Right cardiac atrium (tissue), 5 donors: ENCODE results near the gene DUSP2. TPM values are rescaled to one million over a fixed set of nuclear protein-coding genes. Genes with fewer than 3 reads are reported as not detected.

Experiments
- ATAC-seq, 2 donors: fragments of 200-7000 bp; cut with Tn5 transposase; one replicate each; pipeline versions ENCODE4 v1.8.0 to v1.9.1; 2020; ENCODE audit warnings: moderate library complexity in 2 of 2, mild to moderate bottlenecking in 1 of 2
- DNase-seq, 3 donors: peaks; one replicate each; pipeline ENCODE4 v3.0.0-alpha.2; 2020
- H3K27ac ChIP-seq: one replicate; pipeline ENCODE4 v1.5.1; 2013; ENCODE audit warnings: mild to moderate bottlenecking, low read length, control low read depth, moderate library complexity
- H3K27me3 ChIP-seq: one replicate; pipeline ENCODE4 v1.6.1; 2013; ENCODE audit not compliant: control insufficient read depth, insufficient read depth
- H3K4me1 ChIP-seq: one replicate; pipeline ENCODE4 v1.6.1; 2013; ENCODE audit warnings: low read length; ENCODE audit not compliant: control insufficient read depth, insufficient read depth
- H3K4me3 ChIP-seq: one replicate; pipeline ENCODE4 v1.5.1; 2013; ENCODE audit warnings: low read length, control low read depth
- H3K9me3 ChIP-seq: one replicate; pipeline ENCODE4 v1.6.1; 2013; ENCODE audit warnings: low read length; ENCODE audit not compliant: control insufficient read depth
- WGBS: extraction: QIAGEN DNeasy Blood & Tissue Kit; methylation state at CpG from one replicate; pipeline ENCODE4 v1.1.7; 2013; 5-methylcytosine and 5-hydroxymethylcytosine counted together
- intact Hi-C, 4 donors: fragments of 100-400 bp; cut with DNase I; formaldehyde crosslinking; loops; one replicate each; pipeline versions ENCODE4 v1.11.0 to v1.14.0; 2022 to 2023
- polyA plus RNA-seq: library from polyadenylated mRNA; stranded (reverse); fragments of 200-250 nt; gene quantifications from one replicate; pipeline ENCODE4 v1.2.3, GENCODE V29; 2013
- total RNA-seq, 4 donors: library from RNA; stranded (reverse); fragmentation: NEBNext Ultra II Directional; extraction: Animal tissue kit (Norgen Biotek cat#: 25700); gene quantifications; one replicate each; pipeline ENCODE4 v1.2.1, GENCODE V29; 2021
- donor health status: healthy with polysubstance abuse.
- donor health status: DM: no; HTN: yes; CAD: no.
- donor health status: DM: no; HTN: no; CAD: no.
- donor health status: DM: no; HTN: yes; CAD: no; lungs with severe emphysema.
- donor health status: DM: yes; HTN: yes; CAD: no.

DUSP2 gene
- total and polyA plus RNA-seq, 5 donors = 1.2 to 2.6 (median 1.7) TPM

- intact Hi-C loops = loop anchor here in 2 of 4 donors (5.0 to 10.0 kb wide), 3 partner anchors 35 to 370 kb away; partner anchors contain the start of gene NEURL3 (in 2 of the 2)
- 78% methylated on average over 15 of the region's 15 CpGs for WGBS
- no peaks in the 10 kb centered on the region for H3K27me3 ChIP-seq
- H3K4me1 ChIP-seq = no peaks in the 10 kb centered on the region
- no peak overlapping the region for H3K27ac ChIP-seq
- ATAC-seq (no peak), DNase-seq (peak in 2 of 3 donors; percentile 19 to 27)
- H3K9me3 ChIP-seq = no peaks in the 10 kb centered on the region
- H3K4me3 ChIP-seq = no peak overlapping the region
Measured at GRCh38 chr2:96137321-96138178, 7.7 kb downstream of the DUSP2 start.

GRCh38 chr2:96136129-96136720 lies 9.0 kb downstream of the DUSP2 start:
- DNase-seq (peak in 2 of 3 donors; percentile 18 to 27), ATAC-seq (no peak)
- Histone ChIP-seq H3K9me3 (no peaks in the 10 kb centered on the region), H3K27ac (no peak overlapping the region), H3K4me3 (no peak overlapping the region), H3K27me3 (no peaks in the 10 kb centered on the region), H3K4me1 (no peaks in the 10 kb centered on the region)
- WGBS = 83% methylated on average over 8 of the region's 8 CpGs
- intact Hi-C loops = loop anchor here in 2 of 4 donors (5.0 to 10.0 kb wide), 3 partner anchors 36 to 371 kb away; partner anchors contain the start of gene NEURL3 (in 2 of the 2)

- no peak overlapping the region for H3K27ac ChIP-seq
- peak in 2 of 3 donors; percentile 3 to 23 for DNase-seq
- H3K4me3 ChIP-seq = no peak overlapping the region
- ATAC-seq = no peak
- H3K9me3 ChIP-seq = no peaks in the 10 kb centered on the region
- WGBS = 76% methylated on average over 5 of the region's 5 CpGs
- no peaks in the 10 kb centered on the region for H3K27me3 ChIP-seq
- intact Hi-C loops = loop anchor here in 2 of 4 donors (5.0 to 10.0 kb wide), 3 partner anchors 37 to 372 kb away; partner anchors contain the start of gene NEURL3 (in 2 of the 2)
- H3K4me1 ChIP-seq = no peaks in the 10 kb centered on the region
Measured at GRCh38 chr2:96135621-96136020, 9.6 kb downstream of the DUSP2 start.

- H3K4me1 ChIP-seq = no peaks in the 10 kb centered on the region
- H3K4me3 ChIP-seq = no peak overlapping the region
- no peak for ATAC-seq
- no peaks in the 10 kb centered on the region for H3K27me3 ChIP-seq
- intact Hi-C loops = loop anchor here in 2 of 4 donors (5.0 to 10.0 kb wide), 3 partner anchors 37 to 372 kb away; partner anchors contain the start of gene NEURL3 (in 2 of the 2)
- no peak overlapping the region for H3K27ac ChIP-seq
- peak in 2 of 3 donors; percentile 7 to 9 for DNase-seq
- no peaks in the 10 kb centered on the region for H3K9me3 ChIP-seq
- 75% methylated on average over 9 of the region's 9 CpGs for WGBS
Measured at GRCh38 chr2:96135171-96135570, 10.1 kb downstream of the DUSP2 start.

GRCh38 chr2:96134421-96134820 lies 10.8 kb downstream of the DUSP2 start:
- Histone ChIP-seq H3K27ac (no peak overlapping the region), H3K27me3 (no peaks in the 10 kb centered on the region), H3K4me1 (no peaks in the 10 kb centered on the region), H3K9me3 (no peaks in the 10 kb centered on the region), H3K4me3 (no peak overlapping the region)
- DNase-seq = no peak
- no peak for ATAC-seq
- intact Hi-C loops = loop anchor here in 1 of 4 donors (10.0 kb wide), 1 partner anchor 370 kb away; the partner anchor contains the start of gene NEURL3
- WGBS = 85% methylated on average over 11 of the region's 11 CpGs

GRCh38 chr2:96131813-96132745 lies 13.2 kb downstream of the DUSP2 start:
- H3K27ac ChIP-seq = no peak overlapping the region
- WGBS = 89% methylated on average over 26 of the region's 26 CpGs
- H3K27me3 ChIP-seq = no peaks in the 10 kb centered on the region
- H3K4me3 ChIP-seq = no peak overlapping the region
- no peaks in the 10 kb centered on the region for H3K9me3 ChIP-seq
- intact Hi-C loops = loop anchor here in 1 of 4 donors (10.0 kb wide), 1 partner anchor 373 kb away; the partner anchor contains the start of gene NEURL3
- ATAC-seq (no peak), DNase-seq (peak in 2 of 3 donors; percentile 36 to 46)
- no peaks in the 10 kb centered on the region for H3K4me1 ChIP-seq

GRCh38 chr2:96131152-96131812 lies 14.0 kb downstream of the DUSP2 start:
- ATAC-seq (no peak), DNase-seq (peak in 2 of 3 donors; percentile 1 to 14)
- Histone ChIP-seq H3K27me3 (no peaks in the 10 kb centered on the region), H3K9me3 (no peaks in the 10 kb centered on the region), H3K4me1 (no peaks in the 10 kb centered on the region), H3K27ac (no peak overlapping the region), H3K4me3 (no peak overlapping the region)
- intact Hi-C loops = loop anchor here in 1 of 4 donors (10.0 kb wide), 1 partner anchor 374 kb away; the partner anchor contains the start of gene NEURL3
- WGBS = 82% methylated on average over 10 of the region's 10 CpGs

- no peaks in the 10 kb centered on the region for H3K4me1 ChIP-seq
- WGBS = 89% methylated on average over 4 of the region's 4 CpGs
- no peak overlapping the region for H3K27ac ChIP-seq
- peak; percentile 1 to 5 (median 4) for DNase-seq
- no peaks in the 10 kb centered on the region for H3K9me3 ChIP-seq
- ATAC-seq = no peak
- H3K27me3 ChIP-seq = no peaks in the 10 kb centered on the region
- intact Hi-C loops = loop anchor here in 1 of 4 donors (10.0 kb wide), 1 partner anchor 374 kb away; the partner anchor contains the start of gene NEURL3
- no peak overlapping the region for H3K4me3 ChIP-seq
Measured at GRCh38 chr2:96130483-96130882, 14.8 kb downstream of the DUSP2 start.

GRCh38 chr2:96129528-96130120 lies 15.6 kb downstream of the DUSP2 start:
- H3K9me3 ChIP-seq = no peaks in the 10 kb centered on the region
- ATAC-seq = no peak
- H3K27ac ChIP-seq = no peak overlapping the region
- WGBS = 85% methylated on average over 16 of the region's 16 CpGs
- intact Hi-C loops = loop anchor here in 1 of 4 donors (10.0 kb wide), 1 partner anchor 375 kb away; the partner anchor contains the start of gene NEURL3
- no peaks in the 10 kb centered on the region for H3K27me3 ChIP-seq
- DNase-seq = peak; percentile 7 to 52 (median 34)
- no peaks in the 10 kb centered on the region for H3K4me1 ChIP-seq
- H3K4me3 ChIP-seq = no peak overlapping the region
